HEK293 (cell line): ENCODE data around the gene AFF3.

ENCODE experiments used
- CTCF ChIA-PET: fragments of 350-600 bp; formaldehyde crosslinking; extraction: SDS; loops from one replicate; lab custom pipeline; 2021; ENCODE audit warnings: antibody characterized with exemption; lab: Yijun Ruan, JAX
- POLR2A ChIA-PET: fragments of 300-600 bp; formaldehyde crosslinking; extraction: SDS; loops from one replicate; lab custom pipeline; 2020; ENCODE audit warnings: antibody characterized with exemption, inconsistent platforms; lab: Yijun Ruan, JAX
- H3K27ac ChIP-seq: fragments of 200-500 bp; sonication (Bioruptor generic); 2 replicates; pipeline ENCODE4 v1.5.1; 2014; ENCODE audit warnings: low read depth, low read length, control low read depth, inconsistent platforms; ENCODE audit errors: extremely low read depth
- H3K36me3 ChIP-seq, 2 experiments: fragments of 200-500 bp in 1 of 2; sonication (Bioruptor generic) in 1 of 2; 1 replicate in 1 of 2; 2 replicates in 1 of 2; pipeline ENCODE4 v1.5.1; 2014 to 2017; ENCODE audit warnings: inconsistent platforms in 2 of 2, low read length in 2 of 2; ENCODE audit not compliant: control insufficient read depth in 2 of 2, insufficient read depth in 1 of 2
- H3K4me1 ChIP-seq: fragments of 200-500 bp; sonication (Bioruptor generic); 2 replicates; pipeline ENCODE4 v1.5.1; 2014; ENCODE audit warnings: mild to moderate bottlenecking, low read length, inconsistent platforms; ENCODE audit not compliant: control insufficient read depth, insufficient read depth
- H3K4me3 ChIP-seq: 2 replicates; pipeline ENCODE4 v1.5.1; 2011; ENCODE audit warnings: low read depth, mild to moderate bottlenecking, control low read depth, low read length, moderate library complexity
- H3K9me3 ChIP-seq: fragments of 200-500 bp; sonication (Bioruptor generic); 2 replicates; pipeline ENCODE4 v1.5.1; 2014; ENCODE audit warnings: low read depth, low read length, inconsistent platforms; ENCODE audit not compliant: control insufficient read depth, insufficient read depth
- BCL11A ChIP-seq: fragments of 450-650 bp; formaldehyde crosslinking; IDR thresholded peaks from 2 replicates; pipeline ENCODE4 v1.5.1; 2016; ENCODE audit warnings: low read depth, missing biosample characterization, missing genetic modification characterization
- GLIS2 ChIP-seq: fragments of 450-650 bp; formaldehyde crosslinking; IDR thresholded peaks from 2 replicates; pipeline ENCODE4 v1.5.1; 2016; ENCODE audit warnings: missing biosample characterization, missing genetic modification characterization
- KLF1 ChIP-seq: fragments of 450-650 bp; formaldehyde crosslinking; IDR thresholded peaks from 2 replicates; pipeline ENCODE4 v1.5.1; 2016; ENCODE audit warnings: missing biosample characterization, missing genetic modification characterization
- OVOL3 ChIP-seq: fragments of 450-650 bp; formaldehyde crosslinking; IDR thresholded peaks from 2 replicates; pipeline ENCODE4 v1.5.1; 2016; ENCODE audit warnings: missing biosample characterization, missing genetic modification characterization
- PRDM6 ChIP-seq: fragments of 450-650 bp; formaldehyde crosslinking; IDR thresholded peaks from 2 replicates; pipeline ENCODE4 v1.5.1; 2017; ENCODE audit warnings: missing biosample characterization, missing genetic modification characterization
- TSHZ1 ChIP-seq: fragments of 450-650 bp; formaldehyde crosslinking; IDR thresholded peaks from 2 replicates; pipeline ENCODE4 v1.5.1; 2016; ENCODE audit warnings: missing biosample characterization, missing genetic modification characterization, borderline replicate concordance
- YY2 ChIP-seq: fragments of 450-650 bp; formaldehyde crosslinking; IDR thresholded peaks from 2 replicates; pipeline ENCODE4 v1.5.1; 2016; ENCODE audit warnings: missing biosample characterization, missing genetic modification characterization
- ZBTB11 ChIP-seq: fragments of 450-650 bp; formaldehyde crosslinking; conservative IDR thresholded peaks from 2 replicates; pipeline ENCODE4 v1.5.1; 2016; ENCODE audit warnings: low read depth, missing biosample characterization, missing genetic modification characterization
- ZFHX2 ChIP-seq: fragments of 450-650 bp; formaldehyde crosslinking; conservative IDR thresholded peaks from 2 replicates; pipeline ENCODE4 v1.5.1; 2016; ENCODE audit warnings: missing biosample characterization, missing genetic modification characterization
- ZNF10 ChIP-seq: fragments of 450-650 bp; formaldehyde crosslinking; IDR thresholded peaks from 2 replicates; pipeline ENCODE4 v1.5.1; 2017; ENCODE audit warnings: missing biosample characterization, missing genetic modification characterization
- ZNF157 ChIP-seq: fragments of 450-650 bp; formaldehyde crosslinking; IDR thresholded peaks from 2 replicates; pipeline ENCODE4 v1.5.1; 2016; ENCODE audit warnings: missing biosample characterization, missing genetic modification characterization
- ZNF350 ChIP-seq: fragments of 450-650 bp; formaldehyde crosslinking; IDR thresholded peaks from 2 replicates; pipeline ENCODE4 v1.5.0; 2017; ENCODE audit warnings: missing biosample characterization, mild to moderate bottlenecking, missing genetic modification characterization
- ZNF37A ChIP-seq: fragments of 450-650 bp; IDR thresholded peaks from 2 replicates; pipeline ENCODE4 v1.5.1; 2018; ENCODE audit warnings: missing biosample characterization, missing genetic modification characterization
- ZNF555 ChIP-seq: fragments of 450-650 bp; formaldehyde crosslinking; conservative IDR thresholded peaks from 2 replicates; pipeline ENCODE4 v1.5.1; 2017; ENCODE audit warnings: missing biosample characterization, mild to moderate bottlenecking, missing genetic modification characterization, inconsistent platforms
- ZNF571 ChIP-seq: fragments of 450-650 bp; formaldehyde crosslinking; IDR thresholded peaks from 2 replicates; pipeline ENCODE4 v1.5.0; 2017; ENCODE audit warnings: missing biosample characterization, missing genetic modification characterization
- ZNF596 ChIP-seq: fragments of 450-650 bp; IDR thresholded peaks from 2 replicates; pipeline ENCODE4 v1.5.0; 2018; ENCODE audit warnings: missing biosample characterization, mild to moderate bottlenecking, missing genetic modification characterization, moderate library complexity
- ZNF701 ChIP-seq: fragments of 450-650 bp; formaldehyde crosslinking; IDR thresholded peaks from 2 replicates; pipeline ENCODE4 v1.5.1; 2016; ENCODE audit warnings: missing biosample characterization, missing genetic modification characterization
- TF ChIP-seq, protein P1 (sequence below): fragments of 450-650 bp; formaldehyde crosslinking; IDR thresholded peaks from 2 replicates; pipeline ENCODE4 v1.5.1; 2016; ENCODE audit warnings: missing biosample characterization, missing genetic modification characterization

Gene AFF3

DNA sequence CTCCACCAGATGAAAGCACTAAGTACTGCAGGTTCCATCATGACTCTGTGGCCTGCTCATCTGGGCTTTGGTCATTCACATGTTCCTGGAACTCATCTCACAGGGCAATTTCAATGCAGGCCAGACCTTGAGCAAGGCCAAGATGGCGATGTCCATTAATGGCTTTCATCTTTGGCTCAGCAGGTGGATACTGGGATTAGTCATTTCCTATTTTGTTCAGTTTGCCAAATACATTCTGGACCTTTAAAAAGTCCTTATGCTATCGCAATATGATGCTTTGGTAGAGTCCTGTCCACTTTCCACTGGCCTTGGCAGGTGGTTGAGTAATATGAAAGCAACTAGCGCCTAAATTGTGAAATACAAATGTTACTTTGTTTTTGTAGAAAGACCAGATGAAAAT, 482.5 kb downstream of the AFF3 start:
- TF ChIP-seq KLF1 (no peak), OVOL3 (tag by site-specific recombination) (no peak), ZNF37A (tag by site-specific recombination) (no peak), YY2 (tag by site-specific recombination) (no peak), PRDM6 (tag by site-specific recombination) (no peak), ZFHX2 (tag by site-specific recombination) (no peak), ZBTB11 (tag by site-specific recombination) (no peak), ZNF596 (tag by site-specific recombination) (no peak), BCL11A (tag by site-specific recombination) (no peak), ZNF350 (no peak), ZNF571 (tag by site-specific recombination) (no peak), ZNF157 (tag by site-specific recombination) (no peak), ZNF10 (no peak), ZNF555 (tag by site-specific recombination) (no peak), GLIS2 (tag by site-specific recombination) (no peak), ZNF701 (tag by site-specific recombination) (no peak), TSHZ1 (tag by site-specific recombination) (no peak)
- TF ChIP-seq, protein P1, sequence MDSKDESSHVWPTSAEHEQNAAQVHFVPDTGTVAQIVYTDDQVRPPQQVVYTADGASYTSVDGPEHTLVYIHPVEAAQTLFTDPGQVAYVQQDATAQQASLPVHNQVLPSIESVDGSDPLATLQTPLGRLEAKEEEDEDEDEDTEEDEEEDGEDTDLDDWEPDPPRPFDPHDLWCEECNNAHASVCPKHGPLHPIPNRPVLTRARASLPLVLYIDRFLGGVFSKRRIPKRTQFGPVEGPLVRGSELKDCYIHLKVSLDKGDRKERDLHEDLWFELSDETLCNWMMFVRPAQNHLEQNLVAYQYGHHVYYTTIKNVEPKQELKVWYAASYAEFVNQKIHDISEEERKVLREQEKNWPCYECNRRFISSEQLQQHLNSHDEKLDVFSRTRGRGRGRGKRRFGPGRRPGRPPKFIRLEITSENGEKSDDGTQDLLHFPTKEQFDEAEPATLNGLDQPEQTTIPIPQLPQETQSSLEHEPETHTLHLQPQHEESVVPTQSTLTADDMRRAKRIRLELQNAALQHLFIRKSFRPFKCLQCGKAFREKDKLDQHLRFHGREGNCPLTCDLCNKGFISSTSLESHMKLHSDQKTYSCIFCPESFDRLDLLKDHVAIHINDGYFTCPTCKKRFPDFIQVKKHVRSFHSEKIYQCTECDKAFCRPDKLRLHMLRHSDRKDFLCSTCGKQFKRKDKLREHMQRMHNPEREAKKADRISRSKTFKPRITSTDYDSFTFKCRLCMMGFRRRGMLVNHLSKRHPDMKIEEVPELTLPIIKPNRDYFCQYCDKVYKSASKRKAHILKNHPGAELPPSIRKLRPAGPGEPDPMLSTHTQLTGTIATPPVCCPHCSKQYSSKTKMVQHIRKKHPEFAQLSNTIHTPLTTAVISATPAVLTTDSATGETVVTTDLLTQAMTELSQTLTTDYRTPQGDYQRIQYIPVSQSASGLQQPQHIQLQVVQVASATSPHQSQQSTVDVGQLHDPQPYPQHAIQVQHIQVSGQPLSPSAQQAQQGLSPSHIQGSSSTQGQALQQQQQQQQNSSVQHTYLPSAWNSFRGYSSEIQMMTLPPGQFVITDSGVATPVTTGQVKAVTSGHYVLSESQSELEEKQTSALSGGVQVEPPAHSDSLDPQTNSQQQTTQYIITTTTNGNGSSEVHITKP (tag by site-specific recombination): no peak
- CTCF ChIA-PET: no interaction called here
- Histone ChIP-seq H3K27ac (no peak overlapping the region), H3K4me3 (no peak overlapping the region), H3K9me3 (no peaks in the 10 kb centered on the region), H3K4me1 (peaks cover 8% of the 10 kb centered on the region; the same call in 1 of the 2 replicates), H3K36me3 (no peaks in the 10 kb centered on the region)
- POLR2A ChIA-PET: no interaction called here
